Activated naive CD8-positive, alpha-beta T cell treated with anti-CD3 and anti-CD28 coated beads, Interleukin-2, amount 50 U/mL, for 24 hours (primary cell): Measurements from ENCODE around the gene HAUS2.
"Not testable (repeated sequence)": the region's sequence is repeated elsewhere in the genome, so short reads cannot be mapped to it uniquely, and the experiment has no call there.

ENCODE experiments used
- ATAC-seq: fragments of 150-1000 bp; cut with Tn5 transposase; one replicate; pipeline ENCODE4 v1.10.0; 2021
- DNase-seq: peaks from one replicate; pipeline ENCODE4 v3.0.0; 2021
- H3K27ac Mint-ChIP-seq: one replicate; pipeline ENCODE4 v1.8.0; 2021; ENCODE audit warnings: mild to moderate bottlenecking, mixed read lengths
- H3K27me3 Mint-ChIP-seq: one replicate; pipeline ENCODE4 v1.8.0; 2021; ENCODE audit warnings: mixed read lengths
- H3K36me3 Mint-ChIP-seq: one replicate; pipeline ENCODE4 v1.8.0; 2021; ENCODE audit warnings: low read depth, mixed read lengths
- H3K4me1 Mint-ChIP-seq: one replicate; pipeline ENCODE4 v1.8.0; 2021; ENCODE audit warnings: mixed read lengths
- H3K4me3 Mint-ChIP-seq: one replicate; pipeline ENCODE4 v1.8.0; 2021; ENCODE audit warnings: mild to moderate bottlenecking, moderate library complexity, mixed read lengths
- H3K9me3 Mint-ChIP-seq: one replicate; pipeline ENCODE4 v1.8.0; 2021; ENCODE audit warnings: mixed read lengths

Gene HAUS2

DNA sequence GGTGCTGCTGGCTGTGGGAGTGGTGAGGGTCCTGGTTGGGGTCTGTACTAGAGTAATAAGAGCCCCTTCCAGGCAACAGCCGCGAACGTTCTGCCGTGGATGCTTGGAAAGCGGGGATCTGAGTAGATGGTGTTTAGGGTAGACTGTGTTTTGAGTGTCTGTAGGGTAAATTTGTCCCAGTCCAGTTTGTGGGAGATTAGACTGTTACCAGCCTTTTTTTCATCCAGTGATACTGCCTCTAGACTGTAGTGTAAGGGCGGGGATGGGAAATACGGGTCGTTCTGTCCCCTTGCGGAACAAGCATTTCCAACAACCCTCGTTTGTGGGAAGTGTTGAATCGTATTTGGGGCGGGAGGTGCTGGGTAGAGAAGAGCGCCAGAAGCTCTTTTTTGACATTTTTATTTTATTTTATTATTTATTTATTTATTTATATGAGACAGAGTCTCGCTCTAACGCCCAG is 424 bp downstream of the HAUS2 start:
- Mint-ChIP-seq H3K4me3 (peak overlapping the region; percentile 99), H3K9me3 (no peaks in the 10 kb centered on the region), H3K36me3 (peaks cover 19% of the 10 kb centered on the region), H3K4me1 (peaks cover 54% of the 10 kb centered on the region), H3K27me3 (no peaks in the 10 kb centered on the region), H3K27ac (peak overlapping the region; percentile 97)
- DNase-seq (peak; percentile 16), ATAC-seq (peak; percentile 49)

- Mint-ChIP-seq H3K4me1 (peaks cover 55% of the 10 kb centered on the region), H3K36me3 (peaks cover 19% of the 10 kb centered on the region), H3K27me3 (no peaks in the 10 kb centered on the region), H3K27ac (peak overlapping the region; percentile 63), H3K9me3 (no peaks in the 10 kb centered on the region), H3K4me3 (peak overlapping the region; percentile 99)
- DNase-seq, result no peak
- ATAC-seq, result no peak
Observed at GRCh38 chr15:42549741-42550392, 1.2 kb downstream of the HAUS2 start.

- H3K4me3 Mint-ChIP-seq, result no peak overlapping the region
- H3K36me3 Mint-ChIP-seq, result peaks cover 26% of the 10 kb centered on the region
- DNase-seq (no peak), ATAC-seq (no peak)
- no peaks in the 10 kb centered on the region for H3K27me3 Mint-ChIP-seq
- H3K4me1 Mint-ChIP-seq, result peaks cover 25% of the 10 kb centered on the region
- H3K27ac Mint-ChIP-seq, result no peak overlapping the region
- H3K9me3 Mint-ChIP-seq, result no peaks in the 10 kb centered on the region
Observed at GRCh38 chr15:42553554-42553953, 4.9 kb downstream of the HAUS2 start.

DNA sequence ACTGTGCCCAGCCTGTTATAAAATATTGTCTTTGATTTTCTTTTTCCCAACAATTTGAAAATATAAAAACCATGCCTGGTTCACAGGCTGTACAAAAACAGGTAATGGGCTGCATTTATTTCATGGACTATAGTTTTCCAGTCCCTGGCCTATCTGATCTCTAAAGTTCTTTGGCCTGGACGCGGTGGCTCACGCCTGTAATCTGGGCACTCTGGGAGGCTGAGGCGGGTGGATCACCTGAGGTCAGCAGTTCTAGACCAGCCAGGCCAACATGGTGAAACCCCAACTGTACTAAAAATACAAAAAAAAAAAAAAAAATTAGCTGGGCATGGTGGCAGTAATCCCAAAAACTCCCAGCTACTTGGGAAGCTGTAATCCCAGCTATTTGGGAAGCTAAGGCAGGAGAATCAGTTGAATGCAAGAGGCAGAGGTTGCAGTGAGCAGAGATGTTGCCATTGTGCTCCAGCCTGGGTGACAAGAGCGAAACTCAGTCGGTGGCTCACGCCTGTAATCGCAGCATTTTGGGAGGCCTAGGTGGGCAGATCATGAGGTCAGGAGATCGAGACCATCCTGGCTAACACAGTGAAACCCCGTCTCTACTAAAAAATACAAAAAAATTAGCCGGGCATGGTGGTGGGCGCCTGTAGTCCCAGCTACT is 8.0 kb downstream of the HAUS2 start:
- not testable (repeated sequence) for H3K4me3 Mint-ChIP-seq, H3K27ac Mint-ChIP-seq, DNase-seq, H3K4me1 Mint-ChIP-seq, H3K27me3 Mint-ChIP-seq, H3K9me3 Mint-ChIP-seq, ATAC-seq
- peaks cover 38% of the 10 kb centered on the region for H3K36me3 Mint-ChIP-seq

DNA sequence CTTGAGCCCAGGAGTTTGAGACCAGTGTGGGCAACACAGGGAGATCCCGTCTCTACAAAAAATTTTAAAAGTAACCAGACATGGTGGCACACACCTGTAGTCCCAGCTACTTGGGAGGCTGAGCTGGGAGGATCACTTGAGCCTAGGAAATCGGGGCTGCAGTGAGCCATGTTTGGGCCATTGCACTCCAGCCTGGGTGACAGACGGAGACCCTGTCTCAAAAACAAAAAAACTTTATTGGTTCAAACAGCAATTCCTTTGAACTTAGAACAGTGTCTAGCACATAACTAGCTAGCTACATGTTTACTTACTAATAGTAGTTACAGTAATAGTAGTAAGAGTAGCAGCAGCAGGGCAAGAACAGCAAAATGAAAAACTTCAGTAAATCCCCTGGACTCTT is 10.1 kb downstream of the HAUS2 start:
- H3K27ac Mint-ChIP-seq, result no peak overlapping the region
- no peak for DNase-seq
- H3K4me1 Mint-ChIP-seq, result peaks cover 2% of the 10 kb centered on the region
- no peak for ATAC-seq
- peaks cover 43% of the 10 kb centered on the region for H3K36me3 Mint-ChIP-seq
- H3K4me3 Mint-ChIP-seq, result no peak overlapping the region
- H3K27me3 Mint-ChIP-seq, result no peaks in the 10 kb centered on the region
- no peaks in the 10 kb centered on the region for H3K9me3 Mint-ChIP-seq

GRCh38 chr15:42575188-42576039 is 26.8 kb downstream of the HAUS2 start, which contains the start of gene STARD9:
Gene STARD9, plus strand, starts transcription at chr15:42575606. Its CDS starts 110 bp downstream, at chr15:42575716.
- H3K27me3 Mint-ChIP-seq, result peaks cover 12% of the 10 kb centered on the region
- no peaks in the 10 kb centered on the region for H3K9me3 Mint-ChIP-seq
- ATAC-seq (peak; percentile 96), DNase-seq (peak; percentile 95)
- peak within 1 kb of the TSS; percentile 87 for H3K4me3 Mint-ChIP-seq
- H3K4me1 Mint-ChIP-seq, result peaks cover 31% of the 10 kb centered on the region
- peak within 1 kb of the TSS; percentile 73 for H3K27ac Mint-ChIP-seq
- H3K36me3 Mint-ChIP-seq, result no peaks in the 10 kb centered on the region

DNA sequence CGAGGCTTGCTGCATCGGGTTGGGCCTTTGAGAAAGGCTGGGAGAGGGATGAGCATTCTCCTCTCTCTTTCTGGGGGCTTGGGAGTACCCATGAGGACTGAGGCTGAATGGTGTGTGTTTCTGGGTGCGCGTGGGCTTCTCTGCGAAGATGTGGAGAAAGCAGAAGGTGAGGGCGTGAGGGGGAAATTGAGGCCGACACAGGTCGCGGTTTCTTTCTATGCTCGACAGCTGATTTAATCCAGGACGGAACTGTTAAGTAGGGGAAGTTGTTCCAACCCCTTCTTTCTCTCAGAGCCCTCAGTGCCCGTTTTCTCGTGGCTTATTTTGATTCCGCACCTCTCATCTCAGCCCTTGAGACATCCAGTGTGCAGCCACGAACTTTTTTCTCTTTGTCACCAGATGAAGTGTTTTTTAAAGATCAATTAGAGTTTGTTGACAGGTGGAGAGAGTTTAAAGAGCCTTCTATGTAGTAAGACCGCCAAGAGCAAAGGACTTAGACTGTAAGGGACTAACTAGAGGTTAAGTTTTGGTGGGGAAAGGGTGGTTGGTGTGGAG is 27.5 kb downstream of the HAUS2 start:
- Mint-ChIP-seq H3K36me3 (no peaks in the 10 kb centered on the region), H3K9me3 (no peaks in the 10 kb centered on the region), H3K4me3 (peak overlapping the region; percentile 87), H3K4me1 (peaks cover 36% of the 10 kb centered on the region), H3K27ac (peak overlapping the region; percentile 73), H3K27me3 (peaks cover 12% of the 10 kb centered on the region)
- DNase-seq (no peak), ATAC-seq (no peak)

DNA sequence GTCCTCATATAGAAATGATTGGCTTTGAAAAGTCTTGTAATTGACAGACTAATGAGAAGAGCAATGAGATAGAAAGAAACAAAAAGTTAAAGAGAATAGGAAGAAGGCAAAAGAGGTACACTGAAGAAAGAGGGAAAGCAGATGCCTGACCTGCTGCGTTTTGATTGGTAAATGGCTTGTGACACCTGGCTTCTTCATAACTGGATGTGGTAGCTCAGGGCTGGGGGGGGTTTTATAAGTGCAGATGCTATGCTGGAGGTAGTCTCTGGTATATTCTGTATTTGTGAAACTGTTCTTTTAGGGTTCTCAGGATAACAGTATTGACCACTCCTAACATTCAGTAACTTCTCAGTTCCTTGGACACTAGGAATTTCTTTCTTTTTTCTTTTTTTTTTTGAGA is 28.1 kb downstream of the HAUS2 start:
- Mint-ChIP-seq H3K27me3 (peaks cover 12% of the 10 kb centered on the region), H3K36me3 (no peaks in the 10 kb centered on the region), H3K27ac (no peak overlapping the region), H3K9me3 (no peaks in the 10 kb centered on the region), H3K4me1 (peaks cover 41% of the 10 kb centered on the region), H3K4me3 (peak overlapping the region; percentile 87)
- ATAC-seq (no peak), DNase-seq (no peak)

- ATAC-seq (no peak), DNase-seq (no peak)
- no peak overlapping the region for H3K4me3 Mint-ChIP-seq
- no peaks in the 10 kb centered on the region for H3K36me3 Mint-ChIP-seq
- no peaks in the 10 kb centered on the region for H3K9me3 Mint-ChIP-seq
- H3K27me3 Mint-ChIP-seq, result peaks cover 12% of the 10 kb centered on the region
- no peak overlapping the region for H3K27ac Mint-ChIP-seq
- H3K4me1 Mint-ChIP-seq, result peaks cover 49% of the 10 kb centered on the region
Observed at GRCh38 chr15:42577514-42578031, 28.9 kb downstream of the HAUS2 start.

- DNase-seq (no peak), ATAC-seq (no peak)
- H3K27ac Mint-ChIP-seq, result no peak overlapping the region
- H3K36me3 Mint-ChIP-seq, result no peaks in the 10 kb centered on the region
- peaks cover 12% of the 10 kb centered on the region for H3K27me3 Mint-ChIP-seq
- H3K4me1 Mint-ChIP-seq, result peaks cover 49% of the 10 kb centered on the region
- H3K4me3 Mint-ChIP-seq, result no peak overlapping the region
- no peaks in the 10 kb centered on the region for H3K9me3 Mint-ChIP-seq
Observed at GRCh38 chr15:42578984-42579537, 30.4 kb downstream of the HAUS2 start.

DNA sequence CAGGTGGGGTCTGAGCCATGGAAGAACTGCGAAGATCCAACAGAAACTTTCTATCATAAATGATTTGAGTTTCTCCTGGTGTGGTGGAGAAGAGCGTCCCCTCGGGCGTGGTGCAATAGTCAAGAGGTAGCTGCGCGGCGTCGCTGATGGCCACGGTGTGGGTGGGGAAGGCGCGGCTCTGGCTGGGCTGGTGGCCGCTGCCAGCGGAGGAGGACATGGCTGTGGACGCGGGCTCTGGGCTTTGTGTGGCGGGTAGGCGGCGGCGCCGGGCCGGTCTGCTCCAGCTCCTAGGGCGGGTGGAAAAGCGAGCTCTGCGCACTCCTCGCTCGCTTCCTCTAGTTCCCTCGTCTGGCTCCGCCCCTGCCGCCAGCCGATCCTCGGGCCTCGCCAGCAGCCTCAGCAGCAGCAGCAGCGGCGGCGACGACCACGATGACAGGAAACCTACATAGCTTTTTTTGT is 32.7 kb downstream of the HAUS2 start:
- DNase-seq (peak; percentile 81), ATAC-seq (peak; percentile 99)
- peak overlapping the region; percentile 50 for H3K27ac Mint-ChIP-seq
- H3K9me3 Mint-ChIP-seq, result no peaks in the 10 kb centered on the region
- peaks cover 2% of the 10 kb centered on the region for H3K36me3 Mint-ChIP-seq
- peak overlapping the region; percentile 78 for H3K4me3 Mint-ChIP-seq
- peaks cover 39% of the 10 kb centered on the region for H3K4me1 Mint-ChIP-seq
- peaks cover 9% of the 10 kb centered on the region for H3K27me3 Mint-ChIP-seq

DNA sequence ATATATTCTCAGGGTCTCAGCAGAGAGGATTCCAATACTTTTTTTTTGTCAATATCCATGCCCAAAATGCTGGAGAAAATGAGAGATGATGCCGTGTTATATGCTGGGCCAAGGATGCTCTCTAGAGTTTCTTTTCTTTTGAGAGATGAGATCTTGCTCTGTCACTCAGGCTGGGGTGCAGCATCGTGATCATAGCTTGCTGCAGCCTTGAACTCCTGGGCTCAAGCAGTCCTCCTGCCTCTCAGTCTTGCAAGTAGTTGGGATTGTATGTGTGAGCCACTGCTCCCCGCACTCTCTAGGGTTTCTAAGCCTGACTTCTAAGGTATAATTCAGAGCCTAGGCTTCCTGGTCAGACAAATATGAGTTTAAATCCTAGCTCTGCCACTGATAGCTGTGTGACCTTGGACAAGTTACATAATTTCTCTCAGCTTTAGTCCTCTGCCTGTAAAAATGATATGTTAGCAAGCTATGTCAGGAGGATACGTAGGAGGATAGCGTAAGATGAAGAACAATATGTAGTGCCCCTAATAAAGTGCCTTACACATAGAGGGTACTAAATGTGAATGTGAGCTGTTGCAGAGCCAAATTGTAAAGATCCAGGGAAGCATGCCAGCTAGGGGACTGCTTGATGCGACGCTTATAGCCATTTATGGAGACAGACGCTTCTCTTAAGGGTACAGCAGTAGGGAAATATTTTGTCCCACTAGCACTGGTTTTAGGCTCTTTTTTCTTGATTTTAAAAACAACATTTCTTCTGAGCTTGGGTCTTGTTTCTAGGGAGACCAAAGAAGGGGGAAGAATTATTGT is 34.1 kb downstream of the HAUS2 start:
- no peak for ATAC-seq
- peaks cover 5% of the 10 kb centered on the region for H3K27me3 Mint-ChIP-seq
- no peaks in the 10 kb centered on the region for H3K9me3 Mint-ChIP-seq
- H3K36me3 Mint-ChIP-seq, result peaks cover 4% of the 10 kb centered on the region
- H3K4me3 Mint-ChIP-seq, result no peak overlapping the region
- peaks cover 28% of the 10 kb centered on the region for H3K4me1 Mint-ChIP-seq
- H3K27ac Mint-ChIP-seq, result no peak overlapping the region
- no peak for DNase-seq

DNA sequence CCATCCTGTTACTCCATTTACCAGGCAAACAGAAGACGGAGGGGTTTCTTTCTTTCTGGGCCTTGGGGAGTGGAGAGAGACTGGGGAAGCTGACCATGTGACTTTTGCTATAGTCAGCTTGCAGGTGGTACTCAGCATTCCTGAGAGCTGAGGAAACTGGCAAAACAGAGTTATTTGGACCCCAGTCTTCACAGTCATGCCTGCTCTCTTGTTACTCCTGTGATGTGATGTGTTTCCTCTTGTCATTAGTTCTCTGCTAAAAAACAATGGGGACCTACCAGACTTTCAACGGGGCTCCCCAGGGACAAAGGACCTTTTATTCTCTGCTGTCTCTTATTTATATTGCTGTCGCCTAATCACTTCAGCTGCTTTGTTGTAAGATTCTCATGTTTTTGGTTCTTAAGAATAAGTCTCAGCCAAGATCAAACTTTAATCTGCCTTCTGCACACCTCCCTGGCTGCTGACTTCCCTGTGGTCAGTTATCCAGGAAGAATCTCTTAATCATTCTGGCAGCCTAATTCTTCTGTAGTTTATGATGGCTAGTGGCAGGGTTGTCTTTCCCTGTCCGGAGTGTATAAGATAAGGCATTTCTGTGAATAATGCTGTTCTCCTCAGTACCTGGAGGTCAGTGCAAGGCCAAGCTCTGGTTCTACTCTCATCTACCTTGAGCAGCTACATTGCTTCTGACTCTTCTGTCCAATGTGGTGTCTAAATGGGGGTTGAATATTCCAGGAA is 35.6 kb downstream of the HAUS2 start:
- Mint-ChIP-seq H3K4me3 (no peak overlapping the region), H3K9me3 (no peaks in the 10 kb centered on the region), H3K36me3 (peaks cover 4% of the 10 kb centered on the region), H3K27me3 (peaks cover 5% of the 10 kb centered on the region), H3K4me1 (peaks cover 23% of the 10 kb centered on the region), H3K27ac (no peak overlapping the region)
- ATAC-seq (no peak), DNase-seq (no peak)
